Esophagus squamous epithelium (tissue), 4 donors: Measurements from ENCODE around the gene MYH15.

Experiments used
- POLR2A ChIP-seq, 4 donors: fragments of 450-650 bp; IDR thresholded peaks; one replicate each; pipeline ENCODE4 v1.6.1; 2017; ENCODE audit warnings: antibody characterized with exemption in 4 of 4, mild to moderate bottlenecking in 4 of 4, moderate library complexity in 3 of 4
- TF ChIP-seq, protein P1 (sequence below), 6 experiments: fragments of 450-650 bp in 4 of 6; fragments of 200-600 bp in 2 of 6; sonication (generic) in 2 of 6; IDR thresholded peaks; one replicate each; pipeline ENCODE4 v1.5.1; 2016 to 2019; ENCODE audit warnings: antibody characterized with exemption in 6 of 6, mild to moderate bottlenecking in 4 of 6, moderate library complexity in 4 of 6

DNA sequence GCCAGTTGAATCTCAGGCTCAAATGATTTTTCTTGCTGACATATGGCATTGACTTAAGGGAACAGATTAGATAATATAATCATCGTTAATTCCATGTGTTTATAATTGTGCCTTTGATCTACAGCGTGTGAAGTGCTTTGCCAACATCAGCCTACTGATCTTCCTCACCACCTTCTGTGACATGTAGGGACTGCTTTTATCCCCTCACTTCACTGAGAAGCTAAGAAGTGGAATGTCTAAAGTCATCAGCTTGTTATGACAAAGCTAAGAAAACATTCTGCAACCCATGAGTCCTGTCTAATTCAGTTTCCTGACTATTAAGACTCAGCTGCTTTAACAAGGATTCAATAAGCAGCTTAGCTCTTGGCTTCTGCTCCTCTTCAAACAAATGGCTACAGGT lies 106.0 kb downstream of the MYH15 start:
- TF ChIP-seq, protein P1, sequence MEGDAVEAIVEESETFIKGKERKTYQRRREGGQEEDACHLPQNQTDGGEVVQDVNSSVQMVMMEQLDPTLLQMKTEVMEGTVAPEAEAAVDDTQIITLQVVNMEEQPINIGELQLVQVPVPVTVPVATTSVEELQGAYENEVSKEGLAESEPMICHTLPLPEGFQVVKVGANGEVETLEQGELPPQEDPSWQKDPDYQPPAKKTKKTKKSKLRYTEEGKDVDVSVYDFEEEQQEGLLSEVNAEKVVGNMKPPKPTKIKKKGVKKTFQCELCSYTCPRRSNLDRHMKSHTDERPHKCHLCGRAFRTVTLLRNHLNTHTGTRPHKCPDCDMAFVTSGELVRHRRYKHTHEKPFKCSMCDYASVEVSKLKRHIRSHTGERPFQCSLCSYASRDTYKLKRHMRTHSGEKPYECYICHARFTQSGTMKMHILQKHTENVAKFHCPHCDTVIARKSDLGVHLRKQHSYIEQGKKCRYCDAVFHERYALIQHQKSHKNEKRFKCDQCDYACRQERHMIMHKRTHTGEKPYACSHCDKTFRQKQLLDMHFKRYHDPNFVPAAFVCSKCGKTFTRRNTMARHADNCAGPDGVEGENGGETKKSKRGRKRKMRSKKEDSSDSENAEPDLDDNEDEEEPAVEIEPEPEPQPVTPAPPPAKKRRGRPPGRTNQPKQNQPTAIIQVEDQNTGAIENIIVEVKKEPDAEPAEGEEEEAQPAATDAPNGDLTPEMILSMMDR (IDR thresholded peaks at IDR 0.05) = no peak
- TF ChIP-seq POLR2A (IDR thresholded peaks at IDR 0.05) = no peak
